ENCODE results near the gene PIK3R1.

- TF ChIP-seq TAF1 (IDR thresholded peaks at IDR 0.05; ENCODE audit: borderline replicate concordance, low read depth, low read length) (no peak), POLR2AphosphoS5 (IDR thresholded peaks at IDR 0.05; ENCODE audit: low read depth, low read length) (no peak), POLR2A (IDR thresholded peaks at IDR 0.05; ENCODE audit: low read depth, low read length) (no peak)
Observed at GRCh38 chr5:68268101-68268851, 52.7 kb downstream of the PIK3R1 start.

All from GM12892 (cell line).